Keratinocyte (primary cell): Measurements from ENCODE around the gene RNF113A. TPM values are rescaled to one million over a fixed set of nuclear protein-coding genes. Genes with fewer than 3 reads are reported as not detected.

Source experiments
- DNase-seq: peaks from one replicate; pipeline ENCODE4 v3.0.0-alpha.2; 2011; ENCODE audit warnings: low read depth, missing footprints, low spot score
- FAIRE-seq: peaks from 2 replicates; lab custom pipeline; 2011; peaks lifted over from hg19 to GRCh38; lab: Jason Lieb, UNC
- H2AFZ ChIP-seq: 2 replicates; pipeline ENCODE4 v1.6.0; 2012; ENCODE audit warnings: low read length, control low read depth, inconsistent platforms; ENCODE audit not compliant: control insufficient read depth
- H3K27ac ChIP-seq: 2 replicates; pipeline ENCODE4 v1.5.1; 2011; ENCODE audit warnings: low read length; ENCODE audit not compliant: control insufficient read depth, insufficient read depth
- H3K27me3 ChIP-seq: 3 replicates; pipeline ENCODE4 v1.6.0; 2011; ENCODE audit warnings: low read length; ENCODE audit not compliant: control insufficient read depth, insufficient read depth; ENCODE audit errors: extremely low read depth
- H3K36me3 ChIP-seq, 2 experiments: 2 replicates in 1 of 2; 3 replicates in 1 of 2; pipeline ENCODE4 v1.5.1; 2011; ENCODE audit warnings: low read length in 2 of 2, mild to moderate bottlenecking in 1 of 2; ENCODE audit not compliant: control insufficient read depth in 2 of 2, insufficient read depth in 2 of 2; ENCODE audit errors: extremely low read depth in 1 of 2
- H3K4me1 ChIP-seq: 3 replicates; pipeline ENCODE4 v1.5.1; 2011; ENCODE audit warnings: low read length; ENCODE audit not compliant: control insufficient read depth, insufficient read depth; ENCODE audit errors: extremely low read depth
- H3K4me2 ChIP-seq: 3 replicates; pipeline ENCODE4 v1.6.0; 2011; ENCODE audit warnings: low read depth, low read length; ENCODE audit not compliant: control insufficient read depth, insufficient read depth; ENCODE audit errors: extremely low read depth
- H3K4me3 ChIP-seq, 3 experiments: fragments of 200-600 bp in 1 of 3; sonication (generic) in 1 of 3; 2 replicates in 2 of 3; 3 replicates in 1 of 3; pipeline ENCODE4 v1.5.1; 2011 to 2016; ENCODE audit warnings: low read length in 3 of 3, mild to moderate bottlenecking in 3 of 3, control low read depth in 2 of 3, inconsistent platforms in 1 of 3, low read depth in 1 of 3, mixed read lengths in 1 of 3, mixed run types in 1 of 3, moderate library complexity in 1 of 3; ENCODE audit not compliant: control insufficient read depth in 2 of 3, insufficient read depth in 2 of 3; ENCODE audit errors: extremely low read depth in 1 of 3
- H3K79me2 ChIP-seq: 2 replicates; pipeline ENCODE4 v1.6.0; 2012; ENCODE audit warnings: low read length; ENCODE audit not compliant: control insufficient read depth, insufficient read depth
- H3K9ac ChIP-seq: 3 replicates; pipeline ENCODE4 v1.6.0; 2011; ENCODE audit warnings: low read length; ENCODE audit not compliant: control insufficient read depth, insufficient read depth; ENCODE audit errors: extremely low read depth
- H3K9me1 ChIP-seq: 3 replicates; pipeline ENCODE4 v1.6.0; 2011; ENCODE audit warnings: low read length; ENCODE audit not compliant: control insufficient read depth, insufficient read depth; ENCODE audit errors: extremely low read depth
- H3K9me3 ChIP-seq: 2 replicates; pipeline ENCODE4 v1.5.1; 2012; ENCODE audit warnings: low read depth, low read length; ENCODE audit not compliant: control insufficient read depth
- H4K20me1 ChIP-seq: 3 replicates; pipeline ENCODE4 v1.6.0; 2011; ENCODE audit warnings: low read length; ENCODE audit not compliant: control insufficient read depth, insufficient read depth; ENCODE audit errors: extremely low read depth
- CTCF ChIP-seq, 3 experiments: IDR thresholded peaks in 1 of 3; conservative IDR thresholded peaks in 1 of 3; optimal IDR thresholded peaks in 1 of 3; 2 replicates in 2 of 3; 3 replicates in 1 of 3; pipeline versions ENCODE3 to v1.5.1; 2011; ENCODE audit warnings: low read length in 3 of 3, mild to moderate bottlenecking in 3 of 3, moderate library complexity in 2 of 3, control low read depth in 1 of 3, inconsistent platforms in 1 of 3; ENCODE audit not compliant: insufficient read depth in 2 of 3; ENCODE audit errors: extremely low read depth in 1 of 3
- EZH2 ChIP-seq: IDR thresholded peaks from one replicate; pipeline ENCODE4 v1.6.1; 2012; ENCODE audit warnings: inconsistent platforms, mild to moderate bottlenecking, low read length, moderate library complexity
- dilution Hi-C: fragments of 300-500 bp; cut with MboI; formaldehyde crosslinking; loops from one replicate; pipeline ENCODE4 v1.7.0; 2020; ENCODE audit warnings: low sequenced_read_pairs; ENCODE audit not compliant: extremely low pct_ligation_motif_present
- polyA plus RNA-seq, 5 experiments: library from polyadenylated mRNA; depleted of rRNA in 3 of 5; stranded (reverse) in 3 of 5; stranded (forward) in 1 of 5; unstranded in 1 of 5; fragments of >200 nt; gene quantifications; 1 replicate in 1 of 5; 2 replicates in 3 of 5; 3 replicates in 1 of 5; pipeline versions ENCODE4 v1.2.1 to v1.2.3, GENCODE V29; 2011 to 2012; ENCODE audit warnings: missing spikeins in 2 of 5, low read depth in 1 of 5, low replicate concordance in 1 of 5

The RNF113A gene
- polyA plus RNA-seq, 1 donor (not counting 4 experiments of a cell fraction or from before 2014, with no cell fraction given), result 10.5 TPM

- DNase-seq (peak; percentile 87), FAIRE-seq (no peak)
- peak within 1 kb of the TSS; percentile 48 to 81 (median 79) for H3K4me3 ChIP-seq
- no peaks in the 10 kb centered on the region for H3K27me3 ChIP-seq
- H3K9me3 ChIP-seq, result no peaks in the 10 kb centered on the region
- peak within 1 kb of the TSS; percentile 91 for H2AFZ ChIP-seq
- H3K79me2 ChIP-seq, result peaks cover 10% of the 10 kb centered on the region
- peak within 1 kb of the TSS; percentile 75 for H3K27ac ChIP-seq
- H3K9me1 ChIP-seq, result no peaks in the 10 kb centered on the region
- no peaks in the 10 kb centered on the region for H3K4me1 ChIP-seq
- peak within 1 kb of the TSS; percentile 89 for H3K9ac ChIP-seq
- no peaks in the 10 kb centered on the region for H3K36me3 ChIP-seq
- dilution Hi-C loops, result no loop called here
- no peaks in the 10 kb centered on the region for H4K20me1 ChIP-seq
- TF ChIP-seq CTCF (optimal IDR thresholded peaks at IDR 0.05 in 1 of 3, IDR thresholded peaks at IDR 0.05 in 1 of 3, conservative IDR thresholded peaks at IDR 0.05 in 1 of 3; ENCODE audit: extremely low read depth in 1 of 3, insufficient read depth in 2 of 3, low read length in 3 of 3), result no peak
- no peak for TF ChIP-seq EZH2
- H3K4me2 ChIP-seq, result peak within 1 kb of the TSS; percentile 67
These were observed 18.9 kb downstream of the RNF113A start, which contains the start of gene UPF3B for GRCh38 chrX:119852382-119853353. Gene UPF3B, minus strand, starts transcription at chrX:119852963. Its CDS starts 35 bp downstream, at chrX:119852928.

- no peaks in the 10 kb centered on the region for H3K9me1 ChIP-seq
- H4K20me1 ChIP-seq, result no peaks in the 10 kb centered on the region
- TF ChIP-seq CTCF (optimal IDR thresholded peaks at IDR 0.05 in 1 of 3, IDR thresholded peaks at IDR 0.05 in 1 of 3, conservative IDR thresholded peaks at IDR 0.05 in 1 of 3; ENCODE audit: extremely low read depth in 1 of 3, insufficient read depth in 2 of 3, low read length in 3 of 3) (no peak), EZH2 (no peak)
- DNase-seq (no peak), FAIRE-seq (no peak)
- H3K9ac ChIP-seq, result no peak overlapping the region
- H3K4me1 ChIP-seq, result no peaks in the 10 kb centered on the region
- dilution Hi-C loops, result no loop called here
- no peak overlapping the region for H3K27ac ChIP-seq
- no peaks in the 10 kb centered on the region for H3K79me2 ChIP-seq
- H3K9me3 ChIP-seq, result no peaks in the 10 kb centered on the region
- H2AFZ ChIP-seq, result no peak overlapping the region
- no peak overlapping the region for H3K4me2 ChIP-seq
- no peaks in the 10 kb centered on the region for H3K27me3 ChIP-seq
- peaks cover 0 to 2% of the 10 kb centered on the region in 2 experiments for H3K36me3 ChIP-seq
- no peak overlapping the region for H3K4me3 ChIP-seq
These were observed 37.6 kb downstream of the RNF113A start for GRCh38 chrX:119833905-119834304.
